ENCODE data around the gene PDLIM1. TPM values are rescaled to one million over a fixed set of nuclear protein-coding genes. Genes with fewer than 3 reads are reported as not detected.

The PDLIM1 gene
- total RNA-seq, 2 donors from 2014 or later = 93.9 to 158 TPM

- peaks cover 77% of the 10 kb centered on the region for H3K4me1 Mint-ChIP-seq
- no peak for DNase-seq
- WGBS, 2 experiments (ENCODE audit: insufficient coverage in 1 of 2, insufficient read length in 1 of 2) = 72 to 88% methylated on average over 3 of the region's 3 CpGs
These were observed 37.2 kb upstream of the PDLIM1 start for GRCh38 chr10:95328013-95328412.

GRCh38 chr10:95327367-95327766 lies 36.6 kb upstream of the PDLIM1 start:
- peaks cover 72% of the 10 kb centered on the region for H3K4me1 Mint-ChIP-seq
- no peak for TF ChIP-seq CTCF (conservative IDR thresholded peaks at IDR 0.05)
- Histone ChIP-seq H3K36me3 (ENCODE audit: control insufficient read depth, insufficient read depth, low read length) (no peaks in the 10 kb centered on the region), H3K9me3 (ENCODE audit: control insufficient read depth, low read length) (no peaks in the 10 kb centered on the region), H3K4me3 (ENCODE audit: low read length) (no peak overlapping the region), H3K27ac (ENCODE audit: low read depth, low read length) (no peak overlapping the region), H3K4me1 (ENCODE audit: control insufficient read depth, insufficient read depth, low read length) (peaks cover 42% of the 10 kb centered on the region), H3K9ac (ENCODE audit: extremely low read depth, low read length, poor library complexity, severe bottlenecking) (no peak overlapping the region), H3K27me3 (ENCODE audit: control insufficient read depth, insufficient read depth, low read length, poor library complexity, severe bottlenecking) (no peaks in the 10 kb centered on the region)
- no peak overlapping the region for H3K4me3 Mint-ChIP-seq
- DNase-seq = no peak
- no peaks in the 10 kb centered on the region for H3K36me3 Mint-ChIP-seq (ENCODE audit: low read depth)
- no peaks in the 10 kb centered on the region for H3K9me3 Mint-ChIP-seq
- H3K27me3 Mint-ChIP-seq (ENCODE audit: insufficient read depth) = peaks cover 2% of the 10 kb centered on the region
- peak overlapping the region; percentile 71 for H3K27ac Mint-ChIP-seq
- 79 to 87% methylated on average over 5 of the region's 5 CpGs for WGBS, 2 experiments (ENCODE audit: insufficient coverage in 1 of 2, insufficient read length in 1 of 2)

More at GRCh38 chr10:95328013-95328412, 37.2 kb upstream of the PDLIM1 start:
- TF ChIP-seq CTCF (conservative IDR thresholded peaks at IDR 0.05) = no peak
- Mint-ChIP-seq H3K27ac (no peak overlapping the region), H3K36me3 (ENCODE audit: low read depth) (no peaks in the 10 kb centered on the region), H3K27me3 (ENCODE audit: insufficient read depth) (peaks cover 2% of the 10 kb centered on the region), H3K9me3 (no peaks in the 10 kb centered on the region), H3K4me3 (no peak overlapping the region)
- H3K4me1 ChIP-seq (ENCODE audit: control insufficient read depth, insufficient read depth, low read length) = peaks cover 42% of the 10 kb centered on the region
- no peak overlapping the region for H3K4me3 ChIP-seq (ENCODE audit: low read length)
- no peaks in the 10 kb centered on the region for H3K27me3 ChIP-seq (ENCODE audit: control insufficient read depth, insufficient read depth, low read length, poor library complexity, severe bottlenecking)
- H3K9ac ChIP-seq (ENCODE audit: extremely low read depth, low read length, poor library complexity, severe bottlenecking) = no peak overlapping the region
- H3K36me3 ChIP-seq (ENCODE audit: control insufficient read depth, insufficient read depth, low read length) = no peaks in the 10 kb centered on the region
- no peaks in the 10 kb centered on the region for H3K9me3 ChIP-seq (ENCODE audit: control insufficient read depth, low read length)
- no peak overlapping the region for H3K27ac ChIP-seq (ENCODE audit: low read depth, low read length)

- Histone ChIP-seq H3K27ac (ENCODE audit: low read depth, low read length) (no peak overlapping the region), H3K4me1 (ENCODE audit: control insufficient read depth, insufficient read depth, low read length) (peaks cover 37% of the 10 kb centered on the region), H3K4me3 (ENCODE audit: low read length) (no peak overlapping the region), H3K9ac (ENCODE audit: extremely low read depth, low read length, poor library complexity, severe bottlenecking) (no peak overlapping the region), H3K36me3 (ENCODE audit: control insufficient read depth, insufficient read depth, low read length) (no peaks in the 10 kb centered on the region), H3K27me3 (ENCODE audit: control insufficient read depth, insufficient read depth, low read length, poor library complexity, severe bottlenecking) (no peaks in the 10 kb centered on the region), H3K9me3 (ENCODE audit: control insufficient read depth, low read length) (no peaks in the 10 kb centered on the region)
- no peak for DNase-seq
- Mint-ChIP-seq H3K4me3 (no peak overlapping the region), H3K27me3 (ENCODE audit: insufficient read depth) (peaks cover 2% of the 10 kb centered on the region), H3K4me1 (peaks cover 63% of the 10 kb centered on the region), H3K36me3 (ENCODE audit: low read depth) (no peaks in the 10 kb centered on the region), H3K9me3 (no peaks in the 10 kb centered on the region), H3K27ac (no peak overlapping the region)
- TF ChIP-seq CTCF (conservative IDR thresholded peaks at IDR 0.05) = no peak
- WGBS, 2 experiments (ENCODE audit: insufficient coverage in 1 of 2, insufficient read length in 1 of 2) = 94 to 100% methylated on average over 1 of the region's 2 CpGs
These were observed 35.6 kb upstream of the PDLIM1 start for GRCh38 chr10:95326396-95326795.
